ENCODE results near the gene MLNR.

MLNR gene

GRCh38 chr13:49220036-49220855 lies at the start of gene MLNR:
MLNR (plus strand) TSS chr13:49220338; CDS start chr13:49220338, 0 bp downstream.
- DNase-seq: no peak

- no peak for DNase-seq
These were observed 48.8 kb upstream of the MLNR start for GRCh38 chr13:49171359-49171758.

GRCh38 chr13:49183672-49184325 lies 36.3 kb upstream of the MLNR start:
- DNase-seq: no peak

- DNase-seq: no peak
These were observed 35.5 kb upstream of the MLNR start for GRCh38 chr13:49184621-49185020.

GRCh38 chr13:49185264-49185663 lies 34.9 kb upstream of the MLNR start:
- DNase-seq: no peak

GRCh38 chr13:49190901-49191300 lies 29.2 kb upstream of the MLNR start:
- DNase-seq: no peak

- no peak for DNase-seq
These were observed 13.5 kb upstream of the MLNR start for GRCh38 chr13:49206641-49207040.

- no peak for DNase-seq
These were observed 11.5 kb upstream of the MLNR start for GRCh38 chr13:49208619-49209018.

- DNase-seq: no peak
These were observed 10.0 kb upstream of the MLNR start for GRCh38 chr13:49210114-49210513.

- DNase-seq: no peak
These were observed 9.5 kb upstream of the MLNR start for GRCh38 chr13:49210669-49211068.

- DNase-seq: no peak
These were observed 6.6 kb upstream of the MLNR start for GRCh38 chr13:49213539-49213938.

GRCh38 chr13:49213997-49214916 lies 5.9 kb upstream of the MLNR start:
- DNase-seq: no peak

- DNase-seq: peak; percentile 17
These were observed 5.2 kb upstream of the MLNR start for GRCh38 chr13:49214917-49215376.

GRCh38 chr13:49216334-49216733 lies 3.8 kb upstream of the MLNR start:
- no peak for DNase-seq

GRCh38 chr13:49217962-49218492 lies 2.1 kb upstream of the MLNR start:
- DNase-seq: no peak

- DNase-seq: no peak
These were observed 1.6 kb upstream of the MLNR start for GRCh38 chr13:49218493-49219051.

- peak; percentile 10 for DNase-seq
These were observed 497 bp upstream of the MLNR start for GRCh38 chr13:49219647-49220035.

- no peak for DNase-seq
These were observed 885 bp downstream of the MLNR start for GRCh38 chr13:49220856-49221589.

GRCh38 chr13:49221590-49221965 lies 1.4 kb downstream of the MLNR start:
- no peak for DNase-seq

GRCh38 chr13:49225223-49226042 lies 5.3 kb downstream of the MLNR start:
- DNase-seq: no peak

GRCh38 chr13:49226613-49227012 lies 6.5 kb downstream of the MLNR start:
- no peak for DNase-seq

Data from NCI-H1694 treated with DMSO at 0.1 percent for 48 hours (cell line).